ENCODE data around the gene BCR.

GRCh38 chr22:23265368-23265700 is 85.0 kb downstream of the BCR start:
- TF ChIP-seq CTCF (IDR thresholded peaks at IDR 0.05) = no peak
- TF ChIP-seq EP300 (IDR thresholded peaks at IDR 0.05) = no peak
- TF ChIP-seq POLR2A (IDR thresholded peaks at IDR 0.05) = no peak
- TF ChIP-seq POLR2AphosphoS5 (IDR thresholded peaks at IDR 0.05) = no peak

Data from upper lobe of left lung (tissue), 4 donors.